Activated T-helper 2 cell treated with anti-CD3 and anti-CD28 coated beads, Interferon-gamma antibody, Interleukin-2, Interleukin-4, amounts not matched to agents 10 μg/mL and 5 μg/mL and 100 μg/mL, durations not matched to agents 14 hours and 24 hours and 36 hours (primary cell): ENCODE measurements around the gene CACNA2D3. TPM values are rescaled to one million over a fixed set of nuclear protein-coding genes. Genes with fewer than 3 reads are reported as not detected.

Experiments
- DNase-seq: peaks from one replicate; pipeline ENCODE4 v3.0.0; 2021; ENCODE audit warnings: low spot score
- H3K27ac Mint-ChIP-seq: one replicate; pipeline ENCODE4 v1.8.0; 2021; ENCODE audit warnings: mixed read lengths
- H3K27me3 Mint-ChIP-seq: one replicate; pipeline ENCODE4 v1.8.0; 2021; ENCODE audit warnings: low read depth, mixed read lengths
- H3K36me3 Mint-ChIP-seq: one replicate; pipeline ENCODE4 v1.8.0; 2021; ENCODE audit warnings: low read depth, mixed read lengths
- H3K4me1 Mint-ChIP-seq: one replicate; pipeline ENCODE4 v1.8.0; 2021; ENCODE audit warnings: low read depth, mixed read lengths
- H3K4me3 Mint-ChIP-seq: one replicate; pipeline ENCODE4 v1.8.0; 2021; ENCODE audit warnings: low read depth, mild to moderate bottlenecking, moderate library complexity, mixed read lengths
- H3K9me3 Mint-ChIP-seq: one replicate; pipeline ENCODE4 v1.8.0; 2021; ENCODE audit warnings: mixed read lengths
- intact Hi-C: fragments of 100-400 bp; cut with micrococcal nuclease; formaldehyde crosslinking; loops from one replicate; pipeline ENCODE4 v1.15.1; 2023
- total RNA-seq: library from RNA; stranded (reverse); gene quantifications from 2 replicates; pipeline ENCODE4 v1.2.3, GENCODE V29; 2022

The CACNA2D3 gene
- total RNA-seq, 1 donor from 2014 or later, result not detected

DNA sequence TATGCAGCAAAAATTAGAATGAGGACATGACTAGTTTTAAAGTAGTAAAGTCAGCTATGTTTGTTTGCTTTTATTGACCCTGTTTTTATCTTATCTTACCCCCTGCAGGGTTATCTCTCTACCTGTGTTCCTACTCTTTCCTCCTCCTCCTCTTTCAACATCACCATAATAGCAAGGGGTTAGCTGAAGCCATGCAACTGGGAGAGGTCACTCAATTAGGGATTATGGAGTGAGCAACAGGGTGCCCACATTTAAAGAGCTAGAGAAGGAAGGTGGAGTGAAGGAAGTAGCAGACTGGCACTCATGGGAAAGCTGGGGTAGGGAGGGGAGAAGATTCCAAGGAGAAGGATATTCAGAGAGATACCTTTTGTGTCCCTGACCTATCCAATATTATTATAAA, 679.6 kb downstream of the CACNA2D3 start:
- H3K27me3 Mint-ChIP-seq, result no peaks in the 10 kb centered on the region
- no peak overlapping the region for H3K4me3 Mint-ChIP-seq
- H3K36me3 Mint-ChIP-seq, result no peaks in the 10 kb centered on the region
- H3K4me1 Mint-ChIP-seq, result no peaks in the 10 kb centered on the region
- no peak for DNase-seq
- no peaks in the 10 kb centered on the region for H3K9me3 Mint-ChIP-seq
- intact Hi-C loops, result no loop called here
- no peak overlapping the region for H3K27ac Mint-ChIP-seq

DNA sequence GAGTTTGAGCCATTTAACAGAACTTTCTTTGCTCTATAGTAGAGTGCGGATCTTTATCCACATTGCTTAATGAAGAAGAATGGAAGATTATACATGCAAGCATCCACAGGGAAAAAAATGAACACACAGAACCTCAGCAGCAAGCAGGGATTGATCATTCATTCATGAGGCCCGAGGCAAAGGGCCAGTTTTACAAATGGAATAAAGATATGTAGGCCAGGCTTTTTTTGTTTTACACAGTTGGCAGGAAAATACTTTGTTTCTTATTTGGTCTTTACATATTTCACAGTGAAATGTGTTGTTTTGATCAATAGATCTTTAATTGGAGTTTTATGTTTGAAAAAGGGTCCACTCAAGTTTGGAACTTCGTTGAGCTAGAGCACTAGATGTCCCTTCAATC, 688.0 kb downstream of the CACNA2D3 start:
- Mint-ChIP-seq H3K9me3 (peaks cover 8% of the 10 kb centered on the region), H3K4me1 (no peaks in the 10 kb centered on the region), H3K36me3 (no peaks in the 10 kb centered on the region), H3K27me3 (no peaks in the 10 kb centered on the region), H3K4me3 (no peak overlapping the region), H3K27ac (no peak overlapping the region)
- intact Hi-C loops, result no loop called here
- DNase-seq, result no peak

DNA sequence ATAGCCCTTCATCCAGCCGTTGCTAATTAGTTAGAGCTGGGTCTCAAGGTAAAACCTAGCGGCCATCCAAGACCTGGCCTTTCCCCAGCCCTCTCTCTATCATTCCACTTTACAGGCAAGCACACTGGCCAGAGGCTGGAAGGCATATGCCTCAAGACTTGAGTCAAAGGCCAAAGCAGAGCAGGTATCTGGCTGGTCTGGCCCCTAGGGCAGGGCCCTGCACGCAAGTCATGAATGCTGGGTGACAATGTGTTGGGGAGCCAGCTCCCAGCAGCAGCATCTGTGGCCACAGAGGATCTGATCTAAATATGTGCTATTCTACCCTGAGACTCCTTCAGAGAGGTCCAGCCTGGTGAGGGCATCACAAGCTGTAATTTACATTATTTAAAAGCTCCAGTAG, 691.9 kb downstream of the CACNA2D3 start:
- no peak for DNase-seq
- Mint-ChIP-seq H3K27ac (no peak overlapping the region), H3K36me3 (no peaks in the 10 kb centered on the region), H3K4me1 (no peaks in the 10 kb centered on the region), H3K27me3 (no peaks in the 10 kb centered on the region), H3K9me3 (peaks cover 8% of the 10 kb centered on the region), H3K4me3 (no peak overlapping the region)
- intact Hi-C loops, result no loop called here

DNA sequence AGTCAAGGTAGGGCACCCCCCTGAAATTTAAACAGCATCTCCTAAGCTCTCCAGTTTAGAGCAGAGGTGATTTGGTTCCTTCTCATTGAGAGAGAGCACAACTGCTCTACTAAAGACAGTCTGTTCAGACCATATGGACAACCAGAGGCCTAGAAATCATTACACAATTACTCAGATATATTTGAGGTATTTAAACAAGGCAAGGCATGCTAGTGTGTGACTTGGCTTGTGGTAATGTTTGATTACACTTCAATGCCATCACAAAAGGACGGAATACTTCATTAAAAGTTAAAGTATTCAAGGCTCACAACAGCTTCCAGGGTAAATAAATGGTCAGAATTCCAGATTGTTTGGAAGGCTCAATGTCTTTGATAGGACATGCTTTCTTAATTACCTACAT, 695.3 kb downstream of the CACNA2D3 start:
- Mint-ChIP-seq H3K27ac (no peak overlapping the region), H3K4me3 (no peak overlapping the region), H3K9me3 (no peaks in the 10 kb centered on the region), H3K36me3 (no peaks in the 10 kb centered on the region), H3K4me1 (no peaks in the 10 kb centered on the region), H3K27me3 (no peaks in the 10 kb centered on the region)
- DNase-seq, result no peak
- intact Hi-C loops, result no loop called here

DNA sequence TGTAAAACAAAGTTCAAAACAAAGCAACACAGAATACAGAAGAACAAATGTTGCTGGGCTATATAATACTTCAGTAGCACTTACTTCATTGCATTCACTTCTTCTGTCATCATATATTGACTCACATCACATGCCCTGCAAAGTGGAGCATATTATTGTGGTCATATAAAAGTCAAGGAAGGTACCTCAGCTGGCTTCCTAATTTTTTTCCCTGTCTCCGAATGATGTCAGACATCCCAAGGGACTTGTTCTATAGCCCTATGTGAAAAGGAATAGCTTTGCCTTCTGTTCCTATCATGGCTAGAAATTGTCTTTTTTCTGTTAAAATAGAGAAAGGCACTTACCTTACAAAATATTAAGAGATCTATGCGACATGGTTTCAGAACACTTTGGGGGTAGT, 696.1 kb downstream of the CACNA2D3 start:
- Mint-ChIP-seq H3K4me1 (no peaks in the 10 kb centered on the region), H3K36me3 (no peaks in the 10 kb centered on the region), H3K9me3 (no peaks in the 10 kb centered on the region), H3K4me3 (no peak overlapping the region), H3K27me3 (no peaks in the 10 kb centered on the region), H3K27ac (no peak overlapping the region)
- no peak for DNase-seq
- intact Hi-C loops, result no loop called here

DNA sequence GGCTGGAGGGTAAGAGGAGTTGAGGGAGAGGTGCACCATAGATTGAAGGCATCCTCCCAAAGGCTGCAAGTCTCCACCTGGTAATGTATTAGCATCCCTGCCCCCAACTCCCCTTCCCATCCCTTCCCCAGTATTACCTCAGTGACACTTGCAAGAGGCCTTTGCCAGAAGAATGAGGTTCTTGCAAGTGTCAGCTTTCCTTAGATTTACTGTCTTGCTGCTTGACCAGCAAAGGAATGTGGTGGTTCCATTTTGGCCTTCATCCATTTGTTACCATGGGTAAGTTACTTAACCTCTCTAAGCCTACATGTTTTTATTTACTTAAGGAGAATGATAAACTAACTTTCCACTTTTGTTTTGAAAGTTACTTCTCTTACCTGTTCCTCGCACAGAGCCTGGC, 696.6 kb downstream of the CACNA2D3 start:
- intact Hi-C loops, result no loop called here
- no peak overlapping the region for H3K4me3 Mint-ChIP-seq
- no peaks in the 10 kb centered on the region for H3K36me3 Mint-ChIP-seq
- no peaks in the 10 kb centered on the region for H3K9me3 Mint-ChIP-seq
- no peaks in the 10 kb centered on the region for H3K4me1 Mint-ChIP-seq
- H3K27me3 Mint-ChIP-seq, result no peaks in the 10 kb centered on the region
- no peak overlapping the region for H3K27ac Mint-ChIP-seq
- no peak for DNase-seq

DNA sequence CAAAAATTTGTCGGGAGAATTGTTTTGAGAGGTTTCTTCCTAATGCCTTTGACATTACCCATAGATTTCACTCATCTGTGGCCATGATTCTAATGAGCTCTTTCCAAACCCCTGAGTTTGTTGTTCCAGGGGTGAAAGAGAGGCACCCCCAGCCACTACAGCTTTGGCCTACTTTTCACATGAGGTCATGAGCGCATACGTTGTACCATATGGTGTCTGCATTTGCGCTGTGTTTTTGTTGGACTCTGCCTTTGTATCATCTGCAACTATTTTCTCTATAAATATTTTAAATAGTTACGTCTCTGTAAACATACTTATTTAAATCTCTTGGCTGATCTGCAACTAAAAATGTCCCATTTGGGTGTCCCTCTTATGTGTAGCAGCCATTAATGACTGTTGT, 697.6 kb downstream of the CACNA2D3 start:
- DNase-seq, result no peak
- H3K4me1 Mint-ChIP-seq, result no peaks in the 10 kb centered on the region
- H3K36me3 Mint-ChIP-seq, result no peaks in the 10 kb centered on the region
- intact Hi-C loops, result no loop called here
- no peaks in the 10 kb centered on the region for H3K27me3 Mint-ChIP-seq
- H3K4me3 Mint-ChIP-seq, result no peak overlapping the region
- no peaks in the 10 kb centered on the region for H3K9me3 Mint-ChIP-seq
- H3K27ac Mint-ChIP-seq, result no peak overlapping the region

DNA sequence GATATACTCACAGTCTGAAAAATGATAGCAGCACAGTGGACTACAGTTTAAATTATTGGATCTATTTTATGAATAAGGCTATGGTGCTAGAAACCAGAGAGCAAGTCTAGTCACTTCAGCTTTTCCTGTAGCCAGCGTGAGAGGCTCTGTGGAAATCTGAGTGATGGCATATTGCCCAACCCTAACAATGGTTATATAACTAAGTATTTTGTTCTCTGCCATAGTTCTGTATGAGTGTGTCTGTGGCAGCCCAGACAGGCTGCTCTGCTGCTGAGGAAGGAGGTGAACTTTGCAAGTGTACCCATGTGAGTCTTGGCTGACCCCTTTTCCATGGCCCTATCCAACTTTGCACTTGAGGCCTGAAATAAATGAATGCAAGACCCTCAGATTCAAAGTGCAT, 699.9 kb downstream of the CACNA2D3 start:
- no peaks in the 10 kb centered on the region for H3K27me3 Mint-ChIP-seq
- H3K36me3 Mint-ChIP-seq, result no peaks in the 10 kb centered on the region
- H3K4me1 Mint-ChIP-seq, result no peaks in the 10 kb centered on the region
- no peak overlapping the region for H3K4me3 Mint-ChIP-seq
- intact Hi-C loops, result no loop called here
- DNase-seq, result no peak
- no peak overlapping the region for H3K27ac Mint-ChIP-seq
- no peaks in the 10 kb centered on the region for H3K9me3 Mint-ChIP-seq

DNA sequence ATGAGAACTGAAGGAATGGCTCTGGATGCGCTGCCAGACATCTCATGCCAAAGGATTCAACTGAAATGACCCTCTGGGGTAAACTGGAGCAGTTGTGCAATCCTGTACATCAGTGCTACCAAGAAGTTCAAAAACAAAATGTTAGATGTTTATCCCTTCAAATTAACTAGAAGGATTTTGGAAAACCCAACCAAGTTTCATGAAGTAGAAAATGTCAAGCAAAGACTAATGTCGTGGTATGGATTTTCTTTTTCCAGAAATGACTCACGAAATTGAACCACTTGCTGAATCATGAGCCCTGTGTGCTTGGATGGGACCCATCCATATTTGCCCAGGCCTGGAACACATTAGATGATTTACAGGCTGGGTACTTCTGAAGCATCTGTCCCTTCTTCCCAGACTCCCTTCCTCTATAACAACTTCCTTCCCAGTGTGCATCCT, 703.9 kb downstream of the CACNA2D3 start:
- no peak overlapping the region for H3K4me3 Mint-ChIP-seq
- H3K4me1 Mint-ChIP-seq, result no peaks in the 10 kb centered on the region
- H3K36me3 Mint-ChIP-seq, result no peaks in the 10 kb centered on the region

DNA sequence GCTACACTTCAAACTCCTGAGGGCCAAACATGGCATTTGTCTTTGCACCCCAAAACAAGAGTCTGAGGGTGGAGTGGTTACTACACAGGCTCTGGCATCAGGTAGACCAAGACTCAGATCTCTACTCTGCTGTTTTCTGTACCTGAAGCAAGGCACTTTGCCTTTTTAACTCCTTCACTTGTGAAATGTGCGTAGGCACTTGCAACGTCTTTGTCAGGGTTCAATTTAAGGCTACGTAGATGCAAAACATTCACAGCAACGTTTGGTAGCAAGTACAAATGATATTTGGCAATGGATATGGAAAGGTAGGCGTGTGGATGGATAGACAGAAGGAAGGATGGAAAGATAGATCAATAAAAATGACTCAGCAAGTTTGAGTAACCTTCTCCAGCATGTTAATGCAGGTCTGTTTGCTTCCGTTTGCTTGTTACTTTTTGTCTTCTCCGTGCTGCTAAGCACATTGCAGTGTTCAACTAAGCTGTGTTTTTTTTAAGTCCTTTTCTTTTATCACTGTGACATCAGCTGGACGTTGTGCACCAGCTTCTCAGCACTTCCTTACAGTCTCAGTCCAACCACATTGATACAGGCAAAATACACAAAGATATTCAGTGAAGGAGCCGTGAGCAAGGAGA, 704.8 kb downstream of the CACNA2D3 start:
- intact Hi-C loops, result no loop called here
- H3K9me3 Mint-ChIP-seq, result no peaks in the 10 kb centered on the region
- no peaks in the 10 kb centered on the region for H3K27me3 Mint-ChIP-seq
- H3K4me1 Mint-ChIP-seq, result no peaks in the 10 kb centered on the region
- H3K4me3 Mint-ChIP-seq, result no peak overlapping the region
- no peaks in the 10 kb centered on the region for H3K36me3 Mint-ChIP-seq
- H3K27ac Mint-ChIP-seq, result no peak overlapping the region
- DNase-seq, result no peak

More for the DNA sequence above, 703.9 kb downstream of the CACNA2D3 start:
- Mint-ChIP-seq H3K9me3 (no peaks in the 10 kb centered on the region), H3K27ac (no peak overlapping the region), H3K27me3 (no peaks in the 10 kb centered on the region)
- no peak for DNase-seq
- intact Hi-C loops, result no loop called here

DNA sequence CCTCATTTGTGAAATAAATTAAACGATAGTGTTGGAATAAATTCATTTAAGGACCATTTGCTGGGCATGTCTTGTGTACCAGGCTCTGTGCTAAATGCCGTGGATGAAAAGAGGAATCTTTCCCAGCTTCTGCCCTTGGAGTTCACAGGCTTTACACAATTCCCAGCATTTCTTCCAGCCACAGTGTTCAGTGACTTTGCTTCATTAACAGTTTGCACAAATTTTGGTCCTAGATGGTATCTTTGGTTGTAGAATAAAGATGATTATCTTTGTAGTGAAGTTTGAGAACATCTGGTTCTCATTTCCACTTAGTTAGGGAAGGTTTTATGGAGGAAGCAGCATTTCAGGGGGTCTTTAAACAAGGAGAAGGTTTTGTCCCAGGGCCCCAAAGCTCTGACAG, 705.4 kb downstream of the CACNA2D3 start:
- Mint-ChIP-seq H3K27me3 (no peaks in the 10 kb centered on the region), H3K27ac (no peak overlapping the region), H3K36me3 (no peaks in the 10 kb centered on the region), H3K9me3 (no peaks in the 10 kb centered on the region), H3K4me1 (no peaks in the 10 kb centered on the region), H3K4me3 (no peak overlapping the region)
- intact Hi-C loops, result no loop called here
- DNase-seq, result no peak

DNA sequence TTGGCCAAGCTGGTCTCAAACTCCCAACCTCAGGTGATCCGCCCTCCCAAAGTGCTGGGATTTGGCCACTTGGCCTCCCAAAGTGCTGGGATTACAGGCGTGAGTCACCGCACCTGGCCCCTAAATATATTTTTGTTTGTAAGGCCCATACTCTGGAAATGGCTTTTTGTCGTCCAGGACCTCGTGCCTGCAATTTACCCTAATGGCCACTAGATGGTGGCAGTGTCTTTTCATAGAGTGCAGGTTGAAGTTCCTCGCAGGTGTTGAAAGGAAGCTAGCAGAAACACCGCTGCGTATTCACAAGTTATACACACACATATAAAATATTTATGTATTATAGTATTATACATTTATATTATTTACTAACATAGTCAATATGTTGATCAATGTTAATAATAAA, 708.3 kb downstream of the CACNA2D3 start:
- no peak overlapping the region for H3K27ac Mint-ChIP-seq
- intact Hi-C loops, result no loop called here
- H3K27me3 Mint-ChIP-seq, result no peaks in the 10 kb centered on the region
- no peak for DNase-seq
- no peaks in the 10 kb centered on the region for H3K4me1 Mint-ChIP-seq
- H3K9me3 Mint-ChIP-seq, result no peaks in the 10 kb centered on the region
- no peaks in the 10 kb centered on the region for H3K36me3 Mint-ChIP-seq
- no peak overlapping the region for H3K4me3 Mint-ChIP-seq

DNA sequence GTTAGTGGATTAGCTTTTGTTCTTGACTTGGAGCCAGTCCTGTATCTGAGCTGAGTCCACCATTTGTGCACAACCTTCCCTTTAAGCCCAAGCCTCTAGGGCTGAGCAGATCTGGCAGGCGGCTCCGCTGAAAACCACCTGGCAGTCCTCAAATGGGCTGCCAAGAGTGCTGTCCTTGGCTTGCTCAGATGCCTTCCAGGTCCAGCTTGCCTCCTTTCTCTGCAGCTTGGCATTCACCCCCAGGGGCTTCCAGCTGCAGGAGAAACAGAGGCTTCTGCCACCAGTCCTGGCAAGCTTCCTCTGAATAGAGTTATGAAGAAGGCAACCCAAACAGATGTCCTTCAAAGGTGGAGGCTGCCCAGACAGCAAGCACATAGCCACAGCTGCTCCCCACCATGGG, 708.8 kb downstream of the CACNA2D3 start:
- Mint-ChIP-seq H3K9me3 (no peaks in the 10 kb centered on the region), H3K4me1 (no peaks in the 10 kb centered on the region), H3K27me3 (no peaks in the 10 kb centered on the region), H3K4me3 (no peak overlapping the region), H3K36me3 (no peaks in the 10 kb centered on the region), H3K27ac (no peak overlapping the region)
- intact Hi-C loops, result no loop called here
- DNase-seq, result no peak

DNA sequence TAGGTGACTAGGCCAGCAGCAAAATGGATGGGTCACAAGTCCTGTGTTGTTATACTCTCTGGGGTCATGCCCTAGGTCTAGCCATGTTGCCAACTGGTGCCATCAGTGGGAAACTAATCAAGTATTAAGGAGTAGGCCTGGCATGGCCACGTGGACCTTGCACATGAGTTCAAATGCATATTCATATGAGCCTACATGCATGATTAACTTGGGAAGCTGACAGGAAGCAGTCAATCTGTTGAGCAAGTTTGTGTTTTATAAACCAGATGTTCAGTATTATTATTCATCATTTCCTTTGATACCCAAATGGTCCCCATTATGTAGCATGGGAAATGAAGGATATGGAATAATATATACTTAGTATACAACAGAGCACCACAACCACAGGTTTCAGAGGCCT, 710.5 kb downstream of the CACNA2D3 start:
- H3K27me3 Mint-ChIP-seq, result no peaks in the 10 kb centered on the region
- no peaks in the 10 kb centered on the region for H3K4me1 Mint-ChIP-seq
- no peaks in the 10 kb centered on the region for H3K36me3 Mint-ChIP-seq
- H3K9me3 Mint-ChIP-seq, result no peaks in the 10 kb centered on the region
- DNase-seq, result no peak
- no peak overlapping the region for H3K4me3 Mint-ChIP-seq
- intact Hi-C loops, result no loop called here
- no peak overlapping the region for H3K27ac Mint-ChIP-seq
